Measurements from ENCODE around the gene BAHCC1.
A peak's percentile ranks its signal among the peaks of the same experiment; 100 is the strongest.

Gene BAHCC1

DNA sequence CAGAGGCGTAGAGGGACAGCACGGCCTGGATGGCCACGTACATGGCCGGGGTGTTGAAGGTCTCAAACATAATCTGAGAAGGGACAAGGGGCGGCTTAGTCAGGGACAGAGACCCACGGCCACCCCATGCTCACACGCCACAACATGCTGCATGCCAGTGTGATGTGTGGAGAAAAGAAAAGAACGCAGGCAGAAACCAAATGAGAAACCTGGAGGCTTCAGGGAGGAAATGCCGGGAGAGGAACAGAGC, 116.2 kb downstream of the BAHCC1 start:
- TF ChIP-seq, protein P1, sequence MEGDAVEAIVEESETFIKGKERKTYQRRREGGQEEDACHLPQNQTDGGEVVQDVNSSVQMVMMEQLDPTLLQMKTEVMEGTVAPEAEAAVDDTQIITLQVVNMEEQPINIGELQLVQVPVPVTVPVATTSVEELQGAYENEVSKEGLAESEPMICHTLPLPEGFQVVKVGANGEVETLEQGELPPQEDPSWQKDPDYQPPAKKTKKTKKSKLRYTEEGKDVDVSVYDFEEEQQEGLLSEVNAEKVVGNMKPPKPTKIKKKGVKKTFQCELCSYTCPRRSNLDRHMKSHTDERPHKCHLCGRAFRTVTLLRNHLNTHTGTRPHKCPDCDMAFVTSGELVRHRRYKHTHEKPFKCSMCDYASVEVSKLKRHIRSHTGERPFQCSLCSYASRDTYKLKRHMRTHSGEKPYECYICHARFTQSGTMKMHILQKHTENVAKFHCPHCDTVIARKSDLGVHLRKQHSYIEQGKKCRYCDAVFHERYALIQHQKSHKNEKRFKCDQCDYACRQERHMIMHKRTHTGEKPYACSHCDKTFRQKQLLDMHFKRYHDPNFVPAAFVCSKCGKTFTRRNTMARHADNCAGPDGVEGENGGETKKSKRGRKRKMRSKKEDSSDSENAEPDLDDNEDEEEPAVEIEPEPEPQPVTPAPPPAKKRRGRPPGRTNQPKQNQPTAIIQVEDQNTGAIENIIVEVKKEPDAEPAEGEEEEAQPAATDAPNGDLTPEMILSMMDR (IDR thresholded peaks at IDR 0.05; ENCODE audit: insufficient read depth, low read depth, low read length, missing control alignments), result no peak
- no peak for DNase-seq (ENCODE audit: low read depth)

DNA sequence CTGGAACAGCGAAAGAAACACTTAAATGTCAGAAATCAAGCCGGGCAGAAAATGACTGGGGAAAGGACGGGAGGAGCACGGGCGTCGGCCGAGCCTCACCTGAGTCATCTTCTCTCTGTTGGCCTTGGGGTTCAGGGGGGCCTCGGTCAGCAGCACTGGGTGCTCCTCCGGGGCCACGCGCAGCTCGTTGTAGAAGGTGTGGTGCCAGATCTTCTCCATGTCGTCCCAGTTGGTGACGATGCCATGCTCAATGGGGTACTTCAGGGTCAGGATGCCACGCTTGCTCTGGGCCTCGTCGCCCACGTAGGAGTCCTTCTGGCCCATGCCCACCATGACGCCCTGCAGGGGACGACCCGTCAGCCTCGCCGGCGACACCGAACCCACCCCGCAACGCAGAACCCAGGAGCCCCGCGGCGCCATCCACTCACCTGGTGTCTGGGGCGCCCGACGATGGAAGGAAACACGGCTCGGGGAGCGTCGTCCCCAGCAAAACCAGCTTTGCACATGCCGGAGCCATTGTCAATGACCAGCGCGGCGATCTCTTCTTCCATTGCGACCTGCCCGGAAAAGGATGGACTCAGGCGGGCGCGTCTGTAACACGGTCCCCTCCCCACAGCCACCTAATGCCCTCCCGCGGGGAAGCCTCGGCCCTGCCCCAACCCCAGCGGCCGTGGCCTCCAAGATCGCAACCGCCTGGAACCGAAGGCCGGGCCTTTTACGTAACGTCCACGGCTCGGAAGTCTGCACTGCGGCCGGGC, 116.7 kb downstream of the BAHCC1 start:
- peak overlapping the region; percentile 85 for H3K4me3 ChIP-seq (ENCODE audit: low read length)
- DNase-seq (ENCODE audit: low read depth), result no peak
- TF ChIP-seq, protein P1 (IDR thresholded peaks at IDR 0.05; ENCODE audit: insufficient read depth, low read depth, low read length, missing control alignments), result no peak

More for the DNA sequence above, 116.2 kb downstream of the BAHCC1 start:
- peak overlapping the region; percentile 85 for H3K4me3 ChIP-seq (ENCODE audit: low read length)

DNA sequence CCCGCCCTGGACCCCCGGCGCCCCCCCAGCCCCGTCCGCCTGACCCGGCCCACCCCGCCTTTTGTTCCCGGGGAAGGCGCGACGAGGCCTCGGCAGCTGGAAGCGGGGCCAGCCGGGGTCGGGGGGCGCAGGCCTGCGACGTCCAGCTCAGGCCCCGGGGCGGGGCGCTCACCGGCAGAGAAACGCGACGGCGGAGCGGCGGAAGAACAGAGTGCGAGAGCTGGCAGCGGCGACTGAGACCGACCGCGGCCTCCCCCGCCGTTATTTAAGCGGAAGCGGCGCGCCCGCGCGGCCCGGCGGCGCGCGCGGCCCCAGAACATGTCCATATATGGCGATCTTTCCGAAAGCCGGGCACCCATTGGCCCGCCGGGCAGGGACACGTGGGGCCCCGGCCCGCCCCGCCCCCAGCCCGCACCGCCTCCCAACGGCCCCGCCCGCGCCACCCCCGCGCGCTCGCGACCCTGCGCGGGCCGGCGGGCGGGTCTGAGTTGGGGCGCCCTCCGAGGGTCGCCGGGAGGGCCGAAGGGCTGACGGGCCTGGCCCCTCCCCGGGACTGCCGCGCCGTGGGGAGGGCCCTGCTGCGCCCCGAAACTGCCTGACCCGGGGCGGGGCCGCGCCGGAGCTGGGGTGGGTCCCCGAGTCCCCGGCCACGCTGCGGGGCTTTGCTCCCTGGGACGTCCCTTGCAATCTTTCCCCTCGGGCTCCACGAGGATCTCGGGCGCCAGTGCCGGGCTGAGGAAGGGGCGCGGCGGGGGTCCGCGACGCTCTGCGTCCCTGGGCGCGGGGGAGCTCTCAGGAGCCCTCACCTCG, 117.5 kb downstream of the BAHCC1 start, which contains the start of gene ACTG1:
Gene ACTG1 (minus strand): TSS at position 238 of the 810 bp plus-strand sequence. CDS start 445 bp downstream, outside the sequence.
- peak; percentile 90 for DNase-seq (ENCODE audit: low read depth)
- TF ChIP-seq, protein P1 (IDR thresholded peaks at IDR 0.05; ENCODE audit: insufficient read depth, low read depth, low read length, missing control alignments), result no peak
- peak within 1 kb of the TSS; percentile 85 for H3K4me3 ChIP-seq (ENCODE audit: low read length)

GRCh38 chr17:81513372-81513752, 118.1 kb downstream of the BAHCC1 start:
- peak; percentile 56 for DNase-seq (ENCODE audit: low read depth)
- H3K4me3 ChIP-seq (ENCODE audit: low read length), result peak overlapping the region; percentile 59
- TF ChIP-seq, protein P1 (IDR thresholded peaks at IDR 0.05; ENCODE audit: insufficient read depth, low read depth, low read length, missing control alignments), result no peak

- TF ChIP-seq, protein P1 (IDR thresholded peaks at IDR 0.05; ENCODE audit: insufficient read depth, low read depth, low read length, missing control alignments), result peak; percentile 9
- H3K4me3 ChIP-seq (ENCODE audit: low read length), result peak overlapping the region; percentile 59
- peak; percentile 73 for DNase-seq (ENCODE audit: low read depth)
These were observed 118.7 kb downstream of the BAHCC1 start for GRCh38 chr17:81513753-81514488.

GRCh38 chr17:81514489-81514738, 119.2 kb downstream of the BAHCC1 start:
- DNase-seq (ENCODE audit: low read depth), result no peak
- TF ChIP-seq, protein P1 (IDR thresholded peaks at IDR 0.05; ENCODE audit: insufficient read depth, low read depth, low read length, missing control alignments), result no peak
- peak overlapping the region; percentile 59 for H3K4me3 ChIP-seq (ENCODE audit: low read length)
